Heart right ventricle (tissue), 16 donors: ENCODE results near the gene CHTF18. TPM values are rescaled to one million over a fixed set of nuclear protein-coding genes. Genes with fewer than 3 reads are reported as not detected.
A peak's percentile ranks its signal among the peaks of the same experiment; 100 is the strongest.

Source experiments
- ATAC-seq, 8 donors: fragments of 200-7000 bp; cut with Tn5 transposase; one replicate each; pipeline ENCODE4 v1.9.1; 2020; ENCODE audit warnings: mild to moderate bottlenecking in 8 of 8, moderate library complexity in 8 of 8, moderate number of reproducible peaks in 1 of 8
- DNase-seq, 2 donors: peaks; one replicate each; pipeline ENCODE4 v3.0.0-alpha.2; 2020
- H3K27ac ChIP-seq, 10 donors: fragments of 200-600 bp; sonication (generic) in 2 of 10; one replicate each; pipeline versions ENCODE4 v1.5.0 to v1.8.0; 2020 to 2022; ENCODE audit warnings: mild to moderate bottlenecking in 3 of 10
- H3K27me3 ChIP-seq, 7 donors: fragments of 200-600 bp; one replicate each; pipeline ENCODE4 v1.8.0; 2021 to 2022; ENCODE audit warnings: mild to moderate bottlenecking in 2 of 7
- H3K36me3 ChIP-seq, 9 donors: fragments of 200-600 bp; sonication (generic) in 1 of 9; one replicate each; pipeline versions ENCODE4 v1.5.0 to v1.8.0; 2020 to 2022; ENCODE audit warnings: mild to moderate bottlenecking in 2 of 9
- H3K4me1 ChIP-seq, 9 donors: fragments of 200-600 bp; sonication (generic) in 1 of 9; one replicate each; pipeline versions ENCODE4 v1.5.0 to v1.8.0; 2020 to 2022; ENCODE audit warnings: mild to moderate bottlenecking in 4 of 9
- H3K4me3 ChIP-seq, 10 donors: fragments of 200-600 bp; sonication (generic) in 2 of 10; one replicate each; pipeline versions ENCODE4 v1.5.0 to v1.8.0; 2020 to 2022; ENCODE audit warnings: mild to moderate bottlenecking in 7 of 10, moderate library complexity in 2 of 10
- H3K9me3 ChIP-seq, 11 donors: fragments of 200-600 bp in 10 of 11; sonication (generic) in 2 of 11; one replicate each; pipeline versions ENCODE4 v1.5.0 to v1.8.0; 2013 to 2022; ENCODE audit warnings: mild to moderate bottlenecking in 2 of 11, control low read depth in 1 of 11, moderate library complexity in 1 of 11
- CTCF ChIP-seq, 9 donors: fragments of 200-600 bp; sonication (generic) in 2 of 9; IDR thresholded peaks; one replicate each; pipeline versions ENCODE4 v1.5.0 to v1.8.0; 2021 to 2022; ENCODE audit warnings: antibody characterized with exemption in 9 of 9, mild to moderate bottlenecking in 5 of 9, moderate library complexity in 1 of 9
- WGBS, 2 donors: extraction: QIAGEN DNeasy Blood & Tissue Kit; methylation state at CpG; one replicate each; pipeline ENCODE4 v1.1.7; 2013; ENCODE audit warnings: inconsistent platforms in 1 of 2; 5-methylcytosine and 5-hydroxymethylcytosine counted together
- intact Hi-C, 10 donors: fragments of 100-400 bp; cut with DNase I; formaldehyde crosslinking; loops; one replicate each; pipeline versions ENCODE4 v1.11.1 to v1.14.2; 2022
- polyA plus RNA-seq, 2 donors: library from polyadenylated mRNA; stranded (reverse); fragments of 200-250 nt; gene quantifications; one replicate each; pipeline ENCODE4 v1.2.3, GENCODE V29; 2013
- total RNA-seq, 10 donors: library from RNA; stranded (reverse); fragmentation: NEBNext Ultra II Directional in 3 of 10; extraction: Animal tissue kit (Norgen Biotek cat#: 25700) in 3 of 10; gene quantifications; one replicate each; pipeline versions ENCODE4 v1.2.1 to v1.2.4, GENCODE V29; 2021 to 2023
- donor health status: Arrhythmogenic right ventricular cardiomyopathy.
- donor health status: ischemic (EF 13 %, LVEDD 7.1; RV severe dilation, severe dysfunction).
- donor health status: healthy with polysubstance abuse.
- donor health status: DM: no; HTN: yes; CAD: no.
- donor health status: DM: no; HTN: no; CAD: no.
- donor health status: ischemic (EF 25% LVEDD 6.9; RV normal size, moderate dysfunction).
- donor health status: ischemic (EF 25% LVEDD 5.7; RV mildly dilated, moderate dysfunction).
- donor health status: healthy.
- donor health status: DM: yes; HTN: yes; CAD: no.
- donor health status: Ischemic cardiomyopathy.
- donor health status: ischemic (EF 35%, LVEDD 5.7; RV mildly dilated, moderate dysfunction).
- donor health status: nonischemic (EF 11% LVEDD 7.7; RV severe dilation, severe dysfunction).
- donor health status: DM: yes; HTN: yes; CAD: no.
- donor health status: PGD.
- donor health status: ischemic (EF 29% LVEDD 5.4; RV normal size, mild dysfunction).
- donor health status: nonischemic (EF 23%, LVEDD 6.1; RV moderate dilation, normal function).

Gene CHTF18
- total and polyA plus RNA-seq, 12 donors: 2.8 to 8.2 (median 5.8) TPM

GRCh38 chr16:801584-802363 lies 13.4 kb downstream of the CHTF18 start:
- TF ChIP-seq CTCF (IDR thresholded peaks at IDR 0.05): no peak
- H3K27ac ChIP-seq: no peak overlapping the region
- ATAC-seq: peak in 1 of 8 donors; percentile 6
- WGBS, 2 donors: 54 to 59% methylated on average over 22 of the region's 22 CpGs
- peaks cover 0 to 56% (median 48%) of the 10 kb centered on the region in 7 donors for H3K27me3 ChIP-seq
- H3K4me1 ChIP-seq: peaks cover 0 to 17% (median 7%) of the 10 kb centered on the region in 9 donors
- no peak overlapping the region for H3K4me3 ChIP-seq
- H3K9me3 ChIP-seq: no peaks in the 10 kb centered on the region
- no peaks in the 10 kb centered on the region for H3K36me3 ChIP-seq
- intact Hi-C loops: loop anchor here in 1 of 10 donors (10.0 kb wide), 1 partner anchor 403 kb away; no protein-coding TSS in a partner anchor
- DNase-seq: no peak

- DNase-seq: no peak
- Histone ChIP-seq H3K27me3 (peaks cover 0 to 56% (median 45%) of the 10 kb centered on the region in 7 donors), H3K4me1 (peaks cover 0 to 21% (median 11%) of the 10 kb centered on the region in 9 donors), H3K36me3 (no peaks in the 10 kb centered on the region), H3K9me3 (no peaks in the 10 kb centered on the region), H3K4me3 (no peak overlapping the region), H3K27ac (no peak overlapping the region)
- intact Hi-C loops: loop anchor here in 1 of 10 donors (10.0 kb wide), 1 partner anchor 402 kb away; no protein-coding TSS in a partner anchor
- 67 to 71% methylated on average over 7 of the region's 7 CpGs for WGBS, 2 donors
- no peak for TF ChIP-seq CTCF (IDR thresholded peaks at IDR 0.05)
- ATAC-seq: no peak
These were observed 14.0 kb downstream of the CHTF18 start for GRCh38 chr16:802461-802860.

- Histone ChIP-seq H3K27me3 (peaks cover 0 to 53% (median 45%) of the 10 kb centered on the region in 7 donors), H3K9me3 (no peaks in the 10 kb centered on the region), H3K4me1 (peaks cover 0 to 24% (median 13%) of the 10 kb centered on the region in 9 donors), H3K36me3 (no peaks in the 10 kb centered on the region), H3K4me3 (no peak overlapping the region), H3K27ac (no peak overlapping the region)
- intact Hi-C loops: loop anchor here in 1 of 10 donors (10.0 kb wide), 1 partner anchor 402 kb away; no protein-coding TSS in a partner anchor
- WGBS, 2 donors: 63 to 67% methylated on average over 33 of the region's 33 CpGs
- TF ChIP-seq CTCF (IDR thresholded peaks at IDR 0.05): no peak
- ATAC-seq: no peak
- DNase-seq: no peak
These were observed 14.7 kb downstream of the CHTF18 start for GRCh38 chr16:802914-803753.

GRCh38 chr16:803754-804080 lies 15.3 kb downstream of the CHTF18 start:
- DNase-seq (no peak), ATAC-seq (no peak)
- Histone ChIP-seq H3K4me3 (no peak overlapping the region), H3K9me3 (no peaks in the 10 kb centered on the region), H3K27me3 (peaks cover 0 to 50% (median 44%) of the 10 kb centered on the region in 7 donors), H3K27ac (no peak overlapping the region), H3K36me3 (no peaks in the 10 kb centered on the region), H3K4me1 (peaks cover 0 to 30% (median 17%) of the 10 kb centered on the region in 9 donors)
- intact Hi-C loops: loop anchor here in 1 of 10 donors (10.0 kb wide), 1 partner anchor 401 kb away; no protein-coding TSS in a partner anchor
- 44 to 54% methylated on average over 8 of the region's 8 CpGs for WGBS, 2 donors
- TF ChIP-seq CTCF (IDR thresholded peaks at IDR 0.05): no peak
